ENCODE measurements around the gene FLNC.

Gene FLNC

DNA sequence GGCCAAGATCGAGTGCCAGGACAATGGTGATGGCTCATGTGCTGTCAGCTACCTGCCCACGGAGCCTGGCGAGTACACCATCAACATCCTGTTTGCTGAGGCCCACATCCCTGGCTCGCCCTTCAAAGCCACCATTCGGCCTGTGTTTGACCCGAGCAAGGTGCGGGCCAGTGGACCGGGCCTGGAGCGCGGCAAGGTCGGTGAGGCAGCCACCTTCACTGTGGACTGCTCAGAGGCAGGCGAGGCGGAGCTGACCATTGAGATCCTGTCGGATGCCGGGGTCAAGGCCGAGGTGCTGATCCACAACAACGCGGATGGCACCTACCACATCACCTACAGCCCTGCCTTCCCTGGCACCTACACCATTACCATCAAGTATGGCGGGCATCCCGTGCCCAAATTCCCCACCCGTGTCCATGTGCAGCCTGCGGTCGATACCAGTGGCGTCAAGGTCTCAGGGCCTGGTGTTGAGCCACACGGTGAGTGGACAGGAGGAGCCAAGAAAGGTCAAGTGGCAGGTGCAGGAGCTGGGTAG lies 14.6 kb downstream of the FLNC start:
- DNase-seq (ENCODE audit: low spot score) = no peak

DNA sequence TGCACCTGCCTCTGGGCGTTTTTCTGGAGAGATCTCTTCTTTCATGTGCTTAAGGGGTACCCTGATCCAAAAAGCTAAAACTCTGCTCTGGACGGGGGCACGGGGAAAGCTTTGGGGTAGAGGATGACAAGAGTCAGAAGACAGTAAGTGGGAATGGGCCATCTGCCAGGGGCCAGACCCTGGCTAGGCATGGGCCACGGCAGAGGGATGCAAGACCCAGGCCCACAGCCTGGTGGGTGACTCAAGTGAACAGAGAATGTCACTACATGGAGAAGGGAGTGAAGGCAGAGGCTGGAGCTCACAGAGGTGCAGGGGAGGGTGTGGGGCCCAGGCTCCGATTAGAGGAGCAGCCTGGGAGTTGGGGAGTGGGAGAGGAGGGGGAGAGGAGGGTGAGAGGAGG lies 15.3 kb downstream of the FLNC start:
- DNase-seq (ENCODE audit: low spot score) = no peak

DNA sequence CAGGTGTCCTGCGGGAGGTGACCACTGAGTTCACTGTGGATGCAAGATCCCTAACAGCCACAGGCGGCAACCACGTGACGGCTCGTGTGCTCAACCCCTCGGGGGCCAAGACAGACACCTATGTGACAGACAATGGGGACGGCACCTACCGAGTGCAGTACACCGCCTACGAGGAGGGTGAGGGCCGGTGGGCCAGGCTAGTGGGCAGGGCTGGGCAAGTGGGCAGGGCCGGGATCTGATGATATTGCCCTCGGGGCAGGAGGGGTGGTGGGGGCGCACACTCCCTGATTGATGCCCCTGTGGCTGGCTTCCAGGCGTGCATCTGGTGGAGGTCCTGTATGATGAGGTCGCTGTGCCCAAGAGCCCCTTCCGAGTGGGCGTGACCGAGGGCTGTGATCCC lies 15.8 kb downstream of the FLNC start:
- no peak for DNase-seq (ENCODE audit: low spot score)

DNA sequence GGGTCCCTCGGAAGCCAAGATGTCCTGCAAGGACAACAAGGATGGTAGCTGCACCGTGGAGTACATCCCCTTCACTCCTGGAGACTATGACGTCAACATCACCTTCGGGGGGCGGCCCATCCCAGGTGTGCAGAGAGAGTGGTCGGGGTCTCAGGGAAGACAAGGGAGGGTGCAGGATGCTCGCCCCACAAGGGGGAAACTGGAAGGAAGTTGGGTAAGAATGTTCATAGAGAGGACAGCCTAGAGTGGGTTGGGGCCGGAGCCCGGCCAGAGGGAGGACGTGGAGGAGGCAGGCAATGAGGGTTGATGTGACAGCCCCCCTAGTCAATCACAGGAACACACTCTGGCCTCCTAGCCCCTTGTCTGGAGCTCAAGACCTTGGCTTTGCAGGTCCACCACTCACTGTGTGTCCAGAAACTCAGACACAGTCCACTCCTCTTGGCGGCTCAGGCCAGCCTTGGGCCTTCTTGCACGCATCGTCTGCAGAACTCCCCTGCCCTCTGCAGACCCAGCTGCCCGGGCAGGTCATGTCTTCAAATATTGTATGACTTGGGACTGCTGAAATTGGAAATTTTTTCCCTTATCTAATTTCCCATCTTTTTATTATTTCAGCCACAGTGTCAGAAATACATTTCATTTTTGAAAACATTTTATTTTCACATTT lies 16.7 kb downstream of the FLNC start:
- no peak for DNase-seq (ENCODE audit: low spot score)

DNA sequence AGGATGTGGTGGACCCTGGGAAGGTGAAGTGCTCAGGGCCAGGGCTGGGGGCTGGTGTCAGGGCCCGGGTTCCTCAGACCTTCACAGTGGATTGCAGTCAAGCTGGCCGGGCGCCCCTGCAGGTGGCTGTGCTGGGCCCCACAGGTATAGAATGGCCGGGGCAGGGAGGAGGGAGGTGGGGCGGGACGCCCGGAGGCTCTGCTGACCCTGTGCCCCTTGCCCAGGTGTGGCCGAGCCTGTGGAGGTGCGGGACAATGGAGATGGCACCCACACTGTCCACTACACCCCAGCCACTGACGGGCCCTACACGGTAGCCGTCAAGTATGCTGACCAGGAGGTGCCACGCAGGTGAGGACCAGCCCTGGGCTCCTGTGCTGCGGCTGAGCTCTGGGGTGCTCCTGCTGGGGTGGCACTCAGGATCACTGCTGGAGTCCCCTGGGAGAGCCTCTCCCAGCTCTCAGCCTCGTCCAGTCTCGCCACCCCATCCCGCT lies 17.6 kb downstream of the FLNC start:
- no peak for DNase-seq (ENCODE audit: low spot score)

DNA sequence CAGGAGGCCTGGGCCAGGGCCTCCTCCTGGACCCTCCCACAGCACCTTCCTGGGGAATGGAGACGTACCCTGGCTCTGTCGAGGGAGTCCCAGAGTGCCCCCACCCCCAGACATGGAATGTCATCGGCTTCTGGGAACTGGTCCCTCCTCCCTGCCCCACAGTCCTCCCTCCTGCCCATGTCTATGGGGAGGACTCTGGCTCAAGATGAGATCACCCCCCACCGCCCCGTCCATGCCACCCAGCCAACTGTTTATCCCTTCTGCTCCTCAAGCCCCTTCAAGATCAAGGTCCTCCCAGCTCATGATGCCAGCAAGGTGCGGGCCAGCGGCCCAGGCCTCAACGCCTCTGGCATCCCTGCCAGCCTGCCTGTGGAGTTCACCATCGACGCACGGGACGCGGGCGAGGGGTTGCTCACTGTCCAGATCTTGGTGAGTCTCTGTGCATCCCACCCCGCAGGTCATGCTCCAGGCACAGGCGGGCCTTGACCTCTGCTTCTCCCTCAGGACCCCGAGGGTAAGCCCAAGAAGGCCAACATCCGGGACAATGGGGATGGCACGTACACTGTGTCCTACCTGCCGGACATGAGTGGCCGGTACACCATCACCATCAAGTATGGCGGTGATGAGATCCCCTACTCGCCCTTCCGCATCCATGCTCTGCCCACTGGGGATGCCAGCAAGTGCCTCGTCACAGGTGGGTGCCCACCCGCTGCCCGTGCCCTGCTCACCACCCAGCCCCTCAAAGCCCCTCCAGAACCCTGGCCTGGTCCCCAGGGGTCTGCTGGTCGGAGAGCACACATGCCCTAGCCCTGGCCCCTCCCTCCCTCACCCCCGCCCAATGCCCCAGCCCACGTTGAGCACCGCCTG lies 18.3 kb downstream of the FLNC start:
- DNase-seq (ENCODE audit: low spot score) = no peak

DNA sequence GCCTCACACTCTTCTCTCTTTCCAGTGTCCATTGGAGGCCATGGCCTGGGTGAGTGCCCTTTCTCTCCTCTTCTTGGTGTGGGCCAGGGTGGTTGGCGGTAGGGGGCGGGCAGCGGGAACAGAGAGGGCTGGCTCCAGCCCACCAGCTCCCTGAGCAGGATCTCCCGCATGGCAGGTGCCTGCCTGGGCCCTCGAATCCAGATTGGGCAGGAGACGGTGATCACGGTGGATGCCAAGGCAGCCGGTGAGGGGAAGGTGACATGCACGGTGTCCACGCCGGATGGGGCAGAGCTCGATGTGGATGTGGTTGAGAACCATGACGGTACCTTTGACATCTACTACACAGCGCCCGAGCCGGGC lies 18.9 kb downstream of the FLNC start:
- DNase-seq (ENCODE audit: low spot score) = no peak

DNA sequence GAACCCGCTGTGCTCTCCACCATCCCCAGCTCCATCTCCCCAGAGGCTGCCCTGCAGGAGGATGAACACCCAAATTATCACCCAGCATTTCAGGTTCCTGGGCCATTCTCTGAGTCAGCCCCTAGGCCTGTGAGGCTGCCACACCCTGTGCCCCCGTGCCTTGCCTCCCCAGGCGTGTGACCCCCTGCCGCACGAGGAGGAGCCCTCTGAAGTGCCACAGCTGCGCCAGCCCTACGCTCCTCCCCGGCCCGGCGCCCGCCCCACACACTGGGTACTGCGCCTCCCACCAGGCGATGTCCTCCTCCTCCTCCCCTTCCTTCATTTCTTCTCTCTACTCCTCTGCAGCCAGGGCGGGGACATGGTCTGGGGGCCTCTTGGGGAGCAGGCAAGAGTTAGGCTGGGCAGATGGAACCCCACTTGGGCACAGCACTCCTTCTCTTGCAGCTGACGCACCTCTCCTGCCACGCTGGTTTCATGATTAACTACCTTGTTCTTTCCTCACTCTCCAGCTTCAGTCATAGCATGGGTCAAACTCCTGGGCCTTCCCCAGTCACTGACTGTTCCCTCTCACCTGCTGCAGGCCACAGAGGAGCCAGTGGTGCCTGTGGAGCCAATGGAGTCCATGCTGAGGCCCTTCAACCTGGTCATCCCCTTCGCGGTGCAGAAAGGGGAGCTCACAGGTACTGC lies 19.7 kb downstream of the FLNC start:
- no peak for DNase-seq (ENCODE audit: low spot score)

DNA sequence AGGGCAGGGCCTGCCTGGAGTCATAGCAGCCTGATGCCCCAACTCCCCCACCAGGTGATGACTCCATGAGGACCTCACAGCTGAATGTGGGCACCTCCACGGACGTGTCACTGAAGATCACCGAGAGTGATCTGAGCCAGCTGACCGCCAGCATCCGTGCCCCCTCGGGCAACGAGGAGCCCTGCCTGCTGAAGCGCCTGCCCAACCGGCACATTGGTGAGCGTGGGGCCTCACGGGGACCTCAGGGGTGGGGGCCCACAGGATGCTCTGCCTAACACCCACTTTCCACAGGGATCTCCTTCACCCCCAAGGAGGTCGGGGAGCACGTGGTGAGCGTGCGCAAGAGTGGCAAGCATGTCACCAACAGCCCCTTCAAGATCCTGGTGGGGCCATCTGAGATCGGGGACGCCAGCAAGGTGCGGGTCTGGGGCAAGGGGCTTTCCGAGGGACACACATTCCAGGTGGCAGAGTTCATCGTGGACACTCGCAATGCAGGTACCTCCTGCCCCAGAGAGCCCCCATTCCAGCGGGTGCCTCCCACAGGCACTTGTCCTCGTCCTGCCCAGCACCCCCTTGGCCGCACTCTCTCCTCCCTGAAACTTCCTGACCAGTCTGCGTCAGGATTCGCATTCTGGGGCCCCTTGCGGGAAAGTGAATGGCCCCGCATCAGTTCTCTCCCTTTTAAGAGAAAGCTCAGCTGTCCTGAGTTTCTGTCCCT lies 22.5 kb downstream of the FLNC start:
- no peak for DNase-seq (ENCODE audit: low spot score)

DNA sequence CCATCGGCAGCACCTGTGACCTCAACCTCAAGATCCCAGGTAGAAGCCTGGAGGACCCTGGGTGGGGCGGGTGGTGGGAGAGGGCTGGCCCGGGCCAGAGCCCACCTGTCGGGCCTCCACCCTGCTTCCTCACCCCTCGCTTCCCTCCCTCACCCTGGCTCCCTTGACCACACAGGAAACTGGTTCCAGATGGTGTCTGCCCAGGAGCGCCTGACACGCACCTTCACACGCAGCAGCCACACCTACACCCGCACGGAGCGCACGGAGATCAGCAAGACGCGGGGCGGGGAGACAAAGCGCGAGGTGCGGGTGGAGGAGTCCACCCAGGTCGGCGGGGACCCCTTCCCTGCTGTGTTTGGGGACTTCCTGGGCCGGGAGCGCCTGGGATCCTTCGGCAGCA lies 23.6 kb downstream of the FLNC start:
- DNase-seq (ENCODE audit: low spot score) = no peak

DNA sequence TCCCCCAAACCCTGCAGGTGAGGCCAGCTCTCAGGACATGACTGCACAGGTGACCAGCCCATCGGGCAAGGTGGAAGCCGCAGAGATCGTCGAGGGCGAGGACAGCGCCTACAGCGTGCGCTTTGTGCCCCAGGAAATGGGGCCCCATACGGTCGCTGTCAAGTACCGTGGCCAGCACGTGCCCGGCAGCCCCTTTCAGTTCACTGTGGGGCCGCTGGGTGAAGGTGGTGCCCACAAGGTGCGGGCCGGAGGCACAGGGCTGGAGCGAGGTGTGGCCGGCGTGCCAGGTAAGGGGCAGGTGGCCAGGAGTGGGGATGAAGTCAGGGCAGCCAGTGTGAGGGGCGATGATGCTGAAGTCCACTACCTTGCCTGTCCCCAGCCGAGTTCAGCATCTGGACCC lies 24.2 kb downstream of the FLNC start:
- DNase-seq (ENCODE audit: low spot score) = no peak

DNA sequence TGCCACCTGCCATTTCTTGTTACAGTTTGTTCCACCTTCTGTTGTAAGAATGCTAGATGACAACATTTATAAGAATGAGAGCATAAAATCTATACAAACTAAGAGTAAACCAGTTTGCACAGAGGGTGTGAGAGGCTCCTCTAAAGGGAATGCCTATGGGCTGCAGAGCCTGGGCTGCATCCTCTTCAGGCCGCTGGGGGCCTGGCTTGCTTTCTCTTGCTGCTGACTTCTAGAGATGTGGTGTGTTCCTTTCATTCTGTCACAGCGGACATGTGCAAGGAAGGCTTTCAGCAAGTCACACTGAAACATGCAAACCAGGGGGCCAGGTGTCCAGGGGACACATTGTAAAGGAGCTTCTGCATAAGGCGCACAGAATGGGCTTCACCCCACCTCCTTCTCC lies 25.4 kb downstream of the FLNC start:
- DNase-seq (ENCODE audit: low spot score) = peak; percentile 54

DNA sequence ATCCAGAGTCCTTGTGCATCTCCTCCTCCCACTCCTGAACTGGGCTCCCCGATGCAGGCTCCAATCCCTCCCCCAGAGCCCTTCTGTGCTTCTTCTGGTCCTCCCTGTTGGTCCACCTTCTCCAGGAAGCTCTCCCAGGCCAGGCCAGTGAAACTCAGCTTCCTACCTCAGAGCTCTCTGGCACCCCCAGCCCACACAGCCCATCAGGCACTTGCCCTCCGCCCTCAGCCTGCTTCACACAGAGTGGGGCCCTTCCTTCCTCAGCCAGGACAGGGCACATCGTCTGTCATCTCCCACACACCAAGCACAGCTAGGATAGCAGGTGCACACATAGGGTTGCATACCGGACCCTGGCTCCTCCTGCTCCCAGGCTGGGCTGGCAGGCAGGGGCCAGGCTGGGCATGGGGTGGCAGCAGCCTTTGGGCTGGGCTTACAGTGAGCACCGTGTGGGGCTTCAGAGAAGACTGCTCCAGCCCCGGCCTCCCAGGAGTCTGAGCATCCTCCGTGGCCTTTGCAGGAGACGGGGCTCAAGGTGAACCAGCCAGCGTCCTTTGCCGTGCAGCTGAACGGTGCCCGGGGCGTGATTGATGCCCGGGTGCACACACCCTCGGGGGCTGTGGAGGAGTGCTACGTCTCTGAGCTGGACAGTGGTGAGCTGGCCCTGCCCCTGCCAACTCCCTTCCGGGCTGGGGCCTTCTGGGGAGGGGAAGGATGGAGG lies 26.0 kb downstream of the FLNC start:
- DNase-seq (ENCODE audit: low spot score) = no peak

DNA sequence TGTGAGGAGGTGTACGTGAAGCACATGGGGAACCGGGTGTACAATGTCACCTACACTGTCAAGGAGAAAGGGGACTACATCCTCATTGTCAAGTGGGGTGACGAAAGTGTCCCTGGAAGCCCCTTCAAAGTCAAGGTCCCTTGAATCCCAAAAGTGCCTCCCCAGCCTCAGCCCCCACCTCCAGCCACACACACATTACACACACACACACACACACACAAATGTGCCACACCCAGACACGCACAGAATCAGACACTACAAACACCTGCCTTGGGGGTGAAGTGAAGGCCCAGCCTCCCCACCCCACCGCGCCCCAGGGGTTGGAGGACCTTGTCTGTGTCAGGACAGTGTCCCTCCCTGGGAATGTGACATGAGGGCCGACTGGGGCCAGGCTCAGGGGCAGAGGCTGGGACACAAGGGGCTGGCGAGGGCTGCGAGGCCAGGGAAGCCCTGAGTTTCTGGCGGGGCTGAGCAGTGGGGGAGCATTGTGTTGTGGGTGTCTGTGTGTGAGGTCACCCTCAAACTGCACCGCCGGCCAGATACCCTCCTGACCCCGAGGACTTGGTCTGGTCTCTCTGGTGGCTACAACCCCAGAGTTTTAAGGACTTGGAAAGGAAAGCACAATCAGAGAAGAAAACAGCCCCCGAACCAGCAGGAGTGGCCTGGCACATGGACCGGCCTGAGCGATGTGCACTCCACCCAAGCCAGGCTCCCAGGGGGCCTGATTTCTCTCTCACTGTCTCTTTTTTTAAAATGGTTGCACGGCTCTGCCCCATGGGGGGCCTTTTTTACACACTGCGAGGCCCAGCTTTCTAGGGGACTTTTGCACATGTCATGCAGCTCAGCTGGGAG lies 28.4 kb downstream of the FLNC start:
- no peak for DNase-seq (ENCODE audit: low spot score)

DNA sequence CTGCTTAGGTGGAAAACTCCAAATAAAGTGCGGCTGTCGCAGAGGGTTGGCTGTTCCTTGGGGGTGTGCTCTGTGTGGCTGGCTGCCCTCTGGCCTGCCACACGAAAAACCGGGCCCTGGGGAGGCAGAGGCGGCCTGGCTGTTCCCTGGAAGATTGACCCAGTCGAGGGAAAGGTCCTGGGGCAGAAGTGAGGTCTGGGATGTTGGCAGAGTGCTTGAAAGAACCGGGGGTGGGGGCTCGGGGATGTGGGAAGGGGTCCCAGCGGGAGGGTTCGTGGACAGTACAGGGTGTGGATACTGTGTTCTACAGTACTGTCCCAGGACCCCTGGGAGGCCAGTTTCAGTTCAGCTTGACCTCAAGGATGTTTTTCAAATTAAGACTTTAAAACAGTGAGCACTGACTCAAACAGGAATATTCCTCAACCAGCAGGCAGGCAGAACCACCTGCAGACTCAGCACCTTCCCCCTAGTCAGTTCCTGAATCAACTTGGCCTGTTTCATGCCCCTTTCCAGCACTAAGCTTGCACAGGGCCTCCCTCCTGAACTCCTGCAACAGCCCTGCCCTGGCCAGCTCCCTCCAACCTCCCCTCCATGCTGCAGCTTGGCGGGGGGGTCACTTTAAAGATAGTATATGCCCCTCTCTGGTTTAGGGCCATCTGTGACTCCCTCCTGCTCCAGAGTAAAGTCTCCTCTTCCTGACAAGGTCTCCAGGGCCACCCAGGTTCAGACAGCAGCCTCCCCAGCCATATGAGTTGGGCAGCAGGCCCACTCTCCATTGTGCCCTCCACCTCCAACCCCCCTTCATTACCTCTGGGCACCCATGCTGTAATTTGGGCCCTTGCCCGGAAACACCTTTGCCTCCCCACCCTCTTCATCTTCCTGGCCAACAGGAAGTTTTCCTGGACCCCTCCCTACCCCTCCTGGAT lies 29.3 kb downstream of the FLNC start:
- DNase-seq (ENCODE audit: low spot score) = no peak

DNA sequence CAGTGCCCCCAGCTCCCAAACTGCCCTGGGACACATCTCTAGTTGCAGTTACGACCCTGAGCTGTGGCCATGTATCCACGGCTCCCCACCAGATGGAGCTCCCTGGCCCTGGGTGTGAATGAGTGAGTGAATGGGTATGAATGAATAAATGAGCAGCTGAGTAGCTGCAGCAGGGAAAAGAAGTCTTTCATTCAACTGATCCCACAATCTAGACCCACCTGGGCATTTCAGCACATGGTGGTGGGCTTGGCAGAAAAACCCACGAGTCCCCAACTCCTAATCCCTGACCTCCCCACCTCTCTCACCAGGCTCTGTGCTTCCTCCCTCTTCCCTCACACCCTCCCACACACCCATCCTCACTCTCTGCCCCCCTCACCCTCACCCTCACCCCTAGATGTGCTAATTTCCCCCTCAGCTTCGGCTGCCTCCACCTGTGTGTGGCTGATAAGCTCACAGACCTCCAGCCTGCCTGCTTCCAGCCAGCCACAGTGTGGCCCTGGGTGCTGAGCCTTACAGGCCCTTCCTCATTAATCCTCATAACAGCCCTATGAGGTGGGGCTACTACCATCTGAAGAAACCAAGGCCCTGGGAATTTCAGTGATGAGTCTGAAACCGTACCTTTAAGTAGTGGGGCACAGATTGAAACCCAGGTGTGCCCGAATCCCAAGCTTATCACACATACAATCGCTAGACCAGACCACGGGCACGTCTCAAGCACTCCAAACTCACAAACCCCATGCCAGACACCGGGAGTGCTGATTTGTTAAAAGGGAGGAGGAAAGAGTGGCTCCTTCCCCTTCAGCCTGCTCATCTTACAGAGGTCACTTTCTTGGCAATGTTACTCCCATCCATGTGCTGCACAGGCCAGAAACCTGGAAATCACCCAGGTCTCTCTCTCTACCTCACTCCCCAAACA lies 30.2 kb downstream of the FLNC start:
- peak; percentile 51 for DNase-seq (ENCODE audit: low spot score)

DNA sequence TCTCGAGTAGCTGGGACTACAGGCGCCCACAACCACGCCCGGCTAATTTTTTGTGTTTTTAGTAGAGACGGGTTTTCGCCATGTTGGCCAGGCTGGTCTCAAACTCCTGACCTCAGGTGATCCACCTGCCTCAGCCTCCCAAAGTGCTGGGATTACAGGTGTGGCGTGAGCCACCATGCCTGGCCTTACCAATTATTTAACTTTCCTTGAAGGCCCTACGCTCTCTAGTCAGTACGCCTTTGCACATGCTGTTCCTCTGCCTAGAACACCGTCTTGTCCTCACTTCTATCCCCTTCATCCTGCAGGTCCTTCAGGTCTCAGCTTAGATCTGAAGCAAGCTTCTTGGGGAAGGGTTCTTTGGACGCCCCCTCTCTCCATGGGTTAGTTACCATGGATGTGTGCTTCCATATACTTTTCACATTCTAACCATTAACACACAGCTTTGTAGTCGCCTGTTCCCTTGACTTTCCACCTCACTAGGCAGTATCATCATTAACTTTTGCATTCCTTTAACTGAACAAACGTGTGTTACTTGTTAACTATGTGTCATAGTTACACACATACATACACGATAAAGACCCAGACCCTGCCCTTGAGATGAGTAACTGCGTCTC lies 31.9 kb downstream of the FLNC start:
- DNase-seq (ENCODE audit: low spot score) = no peak

Measured in NAMALWA (cell line).